ENCODE results near the gene GPA33.

Gene GPA33

DNA sequence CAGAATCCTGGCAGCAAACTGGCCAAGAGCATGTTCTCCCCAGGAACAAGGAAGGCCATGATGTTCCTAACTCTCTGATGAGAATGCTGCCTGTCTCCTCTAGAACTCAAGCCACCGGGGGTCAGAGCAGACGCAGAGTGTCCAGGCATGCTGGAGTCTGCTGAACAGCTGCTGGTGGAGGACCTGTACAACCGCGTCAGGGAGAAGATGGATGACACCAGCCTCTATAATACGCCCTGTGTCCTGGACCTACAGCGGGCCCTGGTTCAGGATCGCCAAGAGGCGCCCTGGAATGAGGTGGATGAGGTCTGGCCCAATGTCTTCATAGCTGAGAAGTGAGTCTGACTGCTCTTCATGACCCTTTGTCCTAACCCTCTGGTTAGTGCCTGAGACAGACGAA, 27.0 kb upstream of the GPA33 start:
- no peak for DNase-seq (ENCODE audit: low spot score)

DNA sequence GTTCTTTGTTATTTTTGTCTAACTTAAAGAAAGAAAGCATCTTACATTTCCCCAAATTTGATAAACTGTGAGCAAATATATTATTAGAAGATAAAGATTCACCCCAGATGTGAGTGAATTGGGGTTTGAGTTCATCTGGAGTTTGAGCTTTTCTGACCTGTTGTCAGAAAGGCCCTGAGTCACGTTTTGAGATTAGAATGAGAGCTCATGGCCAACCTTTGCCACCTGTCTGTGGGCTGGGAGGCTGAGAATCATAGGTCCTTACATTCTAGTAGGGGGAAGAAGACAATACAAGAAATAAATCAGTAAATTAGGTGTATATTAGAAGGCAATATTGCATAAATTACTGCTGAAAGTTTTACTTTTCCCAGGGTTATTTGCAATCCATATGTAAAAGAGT, 26.0 kb upstream of the GPA33 start:
- DNase-seq (ENCODE audit: low spot score): no peak

DNA sequence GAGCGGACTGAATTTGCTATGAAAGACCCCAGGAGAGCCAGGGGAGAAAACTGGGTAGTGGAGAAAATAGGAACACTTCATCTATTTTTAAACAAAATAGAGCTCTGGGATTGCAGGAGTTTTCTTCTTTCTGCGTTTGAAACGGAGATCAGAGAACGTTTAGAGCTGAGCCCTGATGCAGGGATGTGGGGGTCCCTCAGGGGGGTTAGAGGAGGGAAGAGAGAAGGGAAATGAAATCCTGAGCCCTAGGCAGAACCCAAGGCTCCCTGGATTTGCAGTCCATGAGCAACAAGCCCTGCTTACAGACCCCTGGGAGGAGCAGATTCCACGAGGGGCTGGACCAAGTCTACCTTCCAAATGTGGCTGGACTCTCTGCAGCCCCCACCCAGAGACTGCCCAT, 25.5 kb upstream of the GPA33 start:
- no peak for DNase-seq (ENCODE audit: low spot score)

DNA sequence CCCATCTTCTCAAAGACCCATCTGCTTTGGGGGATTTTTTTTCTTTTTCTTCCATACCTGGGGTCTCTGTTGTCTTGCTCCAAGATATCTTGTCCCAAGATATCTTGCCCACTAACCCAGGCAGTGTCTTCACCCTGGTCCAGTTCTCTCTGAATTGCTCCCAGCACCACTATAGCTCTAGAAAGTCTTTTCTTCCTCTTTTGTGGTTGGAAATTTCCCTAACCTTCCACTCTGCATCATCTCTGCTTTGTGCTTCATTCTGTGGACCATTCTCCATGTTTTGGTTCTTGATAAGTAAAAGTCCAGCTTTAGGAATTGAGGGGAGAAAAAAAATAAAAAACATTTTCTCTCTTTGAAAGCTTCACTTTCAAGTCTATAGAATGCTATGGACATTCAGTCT, 24.5 kb upstream of the GPA33 start:
- no peak for DNase-seq (ENCODE audit: low spot score)

DNA sequence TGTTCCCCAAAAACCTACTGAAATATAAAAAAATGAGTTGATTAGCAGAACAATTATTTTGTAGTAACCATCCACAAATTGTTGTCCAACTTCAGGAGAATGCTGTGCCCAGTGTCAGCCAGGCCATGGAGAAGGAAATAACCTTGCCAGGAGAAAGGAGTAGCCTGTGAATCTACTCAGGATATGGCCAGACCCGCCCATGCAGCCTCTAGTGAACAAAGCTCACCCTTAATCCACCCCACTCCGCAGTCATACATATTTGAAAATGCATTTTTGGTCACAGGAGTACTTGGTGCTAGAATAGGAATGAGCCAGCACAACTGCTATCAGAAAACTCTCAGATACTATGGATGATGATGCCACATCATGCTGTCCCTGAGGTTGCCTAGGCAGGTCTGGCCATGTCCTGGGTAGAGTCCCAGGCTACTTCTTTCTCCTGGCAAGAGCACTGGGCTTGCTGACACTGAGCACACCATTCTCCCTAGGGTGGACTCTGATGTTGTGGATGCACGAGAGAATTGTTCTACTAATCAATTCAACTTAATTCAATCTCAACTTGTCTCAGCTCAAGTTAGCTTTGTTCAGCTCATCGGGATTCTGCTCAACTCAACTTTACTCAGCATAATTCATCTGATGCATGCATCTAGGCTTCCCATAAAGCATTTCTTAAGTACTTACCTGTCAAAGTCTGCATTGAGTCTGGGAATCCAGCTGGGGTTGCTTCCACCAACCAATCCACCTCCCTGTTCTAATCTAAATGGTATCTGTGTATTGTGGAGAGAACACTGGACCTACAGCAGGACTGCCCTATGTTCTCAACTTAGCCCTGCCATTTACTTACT, 21.9 kb upstream of the GPA33 start:
- no peak for DNase-seq (ENCODE audit: low spot score)

DNA sequence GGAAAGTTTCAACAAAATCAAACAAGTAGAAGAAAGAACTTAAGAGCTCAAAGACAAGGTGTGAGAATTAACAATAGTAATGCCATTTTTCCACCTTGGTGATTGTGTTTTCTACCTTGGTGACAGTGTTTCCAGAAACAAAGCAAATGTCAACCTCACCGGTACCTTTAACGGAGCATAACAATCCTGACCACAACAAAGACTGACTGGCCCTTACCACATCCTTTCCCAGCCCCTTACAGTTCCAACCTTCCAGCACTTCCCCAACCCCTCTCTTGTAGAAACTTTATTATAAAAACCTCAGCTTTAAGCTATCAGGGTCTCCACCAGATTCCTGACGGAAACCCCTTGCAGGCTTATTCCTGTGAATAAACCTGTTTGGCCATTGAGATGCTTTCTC, 20.4 kb upstream of the GPA33 start:
- DNase-seq (ENCODE audit: low spot score): no peak

DNA sequence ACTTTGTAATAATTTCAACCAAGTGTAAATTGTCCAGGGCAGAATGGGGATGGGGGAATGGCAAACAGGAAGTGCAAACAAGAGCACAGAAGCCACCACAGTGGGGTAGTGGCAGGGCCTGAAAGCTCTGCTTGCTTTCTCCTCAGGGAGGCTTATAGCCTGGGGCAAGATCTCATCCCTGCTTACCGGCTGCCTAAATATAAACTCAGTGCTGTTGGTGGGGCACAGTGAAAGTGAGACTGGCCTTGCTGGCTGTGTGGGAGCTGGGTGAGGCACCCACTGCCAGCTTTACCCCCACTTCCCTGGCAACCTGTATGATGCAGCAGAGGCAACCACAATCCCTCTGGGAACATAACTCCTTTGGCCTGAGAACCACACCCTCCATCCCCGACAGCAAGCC, 18.9 kb upstream of the GPA33 start:
- no peak for DNase-seq (ENCODE audit: low spot score)

DNA sequence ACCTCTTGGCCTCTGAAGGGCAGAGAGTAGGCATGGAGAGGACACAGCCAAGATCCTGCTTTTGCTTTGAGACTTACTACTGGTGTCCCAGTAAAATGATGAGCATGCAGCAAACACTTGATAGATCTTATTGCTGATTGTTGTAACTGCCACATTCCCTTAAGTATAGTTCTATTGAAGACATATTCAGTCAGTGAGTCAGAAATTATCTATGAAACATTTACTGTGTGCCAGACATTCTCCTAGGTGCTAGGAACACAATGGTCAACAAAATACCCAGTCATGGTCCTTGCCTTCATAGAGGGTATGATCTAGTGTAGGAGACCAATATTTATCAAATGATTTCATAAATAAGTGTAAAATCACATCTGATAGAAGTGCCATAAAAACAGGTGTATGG, 17.3 kb upstream of the GPA33 start:
- no peak for DNase-seq (ENCODE audit: low spot score)

DNA sequence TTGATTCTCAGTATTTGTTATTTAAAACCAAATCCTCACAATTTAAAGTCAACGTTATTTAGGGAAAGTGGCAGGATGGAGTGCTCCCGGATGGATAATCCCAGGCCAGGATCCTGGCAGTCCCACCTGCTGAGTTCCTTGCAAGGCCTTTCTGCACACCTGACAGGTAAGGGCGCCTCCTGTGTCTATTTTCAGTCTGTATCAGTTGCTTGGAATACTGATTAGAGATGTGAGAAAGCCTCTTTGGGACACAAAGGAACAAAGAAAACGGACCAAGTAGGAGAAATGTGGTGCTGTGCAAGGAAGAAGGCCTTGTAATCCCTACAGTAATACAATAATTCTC, 15.9 kb upstream of the GPA33 start:
- DNase-seq (ENCODE audit: low spot score): no peak

DNA sequence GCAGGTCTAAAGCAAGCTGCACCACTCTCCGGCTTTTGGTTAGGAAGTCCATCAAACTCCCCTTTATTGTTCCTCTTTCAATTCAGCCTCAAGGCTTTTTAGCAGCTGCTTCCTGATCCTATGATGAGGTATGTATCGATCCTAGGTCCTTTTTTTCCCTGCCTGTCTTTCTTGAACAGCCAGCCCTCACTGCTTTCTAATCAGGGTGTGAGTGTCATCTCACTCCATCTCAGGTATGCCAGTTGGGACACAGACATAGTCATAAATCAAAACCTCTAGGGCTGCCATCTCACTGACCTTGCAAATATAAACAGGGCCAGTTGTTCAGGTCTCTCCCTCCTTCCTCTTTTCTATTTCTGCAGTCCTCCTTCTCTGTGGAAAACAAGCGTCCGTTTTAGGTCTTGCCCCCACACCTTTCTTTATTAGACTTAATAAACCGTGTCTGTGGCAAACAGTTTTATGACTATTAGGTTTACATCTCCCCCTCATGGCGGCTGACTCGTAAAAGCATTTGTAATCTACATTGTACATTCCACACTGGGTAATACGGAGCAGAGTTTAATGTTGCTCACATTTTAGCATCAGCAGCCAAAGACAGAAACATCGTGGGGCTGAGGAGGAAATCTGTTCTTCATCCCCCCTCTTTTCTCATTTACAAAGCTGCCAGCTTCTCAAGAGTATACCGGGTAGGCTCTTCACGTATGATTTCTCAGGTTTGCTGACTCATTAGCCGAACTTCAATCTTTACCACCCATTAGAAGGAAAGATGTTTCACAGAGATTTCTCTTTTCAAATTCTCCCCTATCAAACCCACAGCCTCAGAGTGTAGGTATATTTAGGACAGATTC, 15.3 kb upstream of the GPA33 start:
- no peak for DNase-seq (ENCODE audit: low spot score)

DNA sequence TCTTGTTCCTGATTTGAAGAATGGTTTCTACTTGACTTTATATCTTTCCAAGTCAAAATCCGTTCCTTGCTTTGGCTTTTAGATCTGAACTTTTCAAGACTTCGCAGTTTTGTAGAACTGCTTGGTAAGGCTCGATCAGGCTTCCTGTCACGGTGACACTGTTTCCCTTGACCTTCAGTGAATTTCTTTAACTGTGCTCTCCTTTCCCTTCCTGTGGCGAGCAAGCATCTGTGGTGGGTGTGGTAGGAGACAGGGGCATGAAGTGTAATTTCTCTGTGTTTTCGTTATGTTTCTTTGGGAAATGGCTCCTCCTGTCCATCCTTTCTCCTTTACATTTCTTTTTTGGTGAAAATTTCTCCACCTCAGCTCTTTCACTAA, 14.1 kb upstream of the GPA33 start:
- DNase-seq (ENCODE audit: low spot score): no peak

DNA sequence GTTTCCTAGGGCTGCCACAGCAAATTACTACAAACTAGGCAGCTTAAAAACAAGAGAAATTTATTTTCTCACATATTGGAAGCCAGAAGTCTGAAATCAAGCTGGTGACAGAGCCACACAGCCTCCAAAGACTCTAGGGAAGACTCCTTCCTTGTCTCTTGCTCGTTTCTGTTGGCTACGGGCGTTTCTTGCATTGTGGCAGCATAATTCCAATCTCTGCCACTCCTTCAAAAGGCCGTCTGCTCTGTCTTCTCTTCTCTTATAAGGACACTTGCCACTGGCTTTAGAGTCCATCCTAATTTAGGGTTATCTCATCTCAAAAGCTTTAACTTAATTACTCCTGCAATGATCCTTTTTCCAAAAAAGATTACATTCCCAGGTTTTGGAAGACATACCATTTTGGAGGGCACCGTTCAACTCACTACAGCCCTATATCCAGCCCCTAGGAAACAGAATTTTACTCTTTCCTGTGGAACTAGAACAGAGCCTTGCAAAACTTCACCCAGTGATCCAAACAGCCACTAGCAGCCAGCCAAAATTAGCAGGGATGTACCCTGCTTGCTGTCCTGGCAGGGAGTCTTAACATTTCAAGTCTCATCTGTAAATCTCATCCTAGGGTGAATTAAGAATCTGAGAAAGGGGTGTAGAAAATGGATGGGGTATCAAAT, 12.9 kb upstream of the GPA33 start:
- no peak for DNase-seq (ENCODE audit: low spot score)

DNA sequence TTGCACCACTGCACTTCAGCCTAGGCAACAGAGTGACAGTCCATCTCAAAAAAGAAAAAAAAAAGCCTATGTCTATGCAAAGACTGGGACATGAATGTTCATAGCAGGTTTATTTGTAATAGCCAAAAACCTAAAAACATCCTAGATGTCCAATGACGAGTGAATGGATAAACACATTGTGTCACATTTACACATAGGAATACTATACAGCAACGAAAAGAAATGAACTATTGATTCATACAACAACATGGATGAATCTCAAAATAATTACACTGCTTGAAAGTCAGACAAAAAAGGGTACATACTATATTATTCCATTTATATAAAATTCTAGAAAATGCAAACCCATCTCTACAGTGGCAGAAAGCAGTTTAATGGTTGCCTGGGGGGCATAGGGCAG, 11.6 kb upstream of the GPA33 start:
- no peak for DNase-seq (ENCODE audit: low spot score)

DNA sequence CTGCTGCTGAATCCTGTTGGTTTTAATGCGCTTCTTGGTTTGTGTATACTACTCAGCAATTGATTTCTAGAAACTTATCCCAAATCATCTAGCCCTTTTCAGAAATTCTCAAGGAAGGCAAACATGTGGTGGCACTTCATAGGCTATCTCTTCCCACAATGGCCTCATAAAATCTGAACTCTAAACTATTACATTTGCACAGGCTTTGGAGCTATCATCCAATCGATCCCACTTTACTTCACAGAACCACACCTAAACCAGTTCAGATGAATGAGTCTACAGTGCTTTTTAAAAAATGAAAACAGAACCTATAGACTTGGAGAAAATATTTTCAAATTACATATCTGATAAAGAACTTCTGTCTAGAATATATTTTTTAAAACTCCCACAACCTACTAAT, 10.6 kb upstream of the GPA33 start:
- no peak for DNase-seq (ENCODE audit: low spot score)

DNA sequence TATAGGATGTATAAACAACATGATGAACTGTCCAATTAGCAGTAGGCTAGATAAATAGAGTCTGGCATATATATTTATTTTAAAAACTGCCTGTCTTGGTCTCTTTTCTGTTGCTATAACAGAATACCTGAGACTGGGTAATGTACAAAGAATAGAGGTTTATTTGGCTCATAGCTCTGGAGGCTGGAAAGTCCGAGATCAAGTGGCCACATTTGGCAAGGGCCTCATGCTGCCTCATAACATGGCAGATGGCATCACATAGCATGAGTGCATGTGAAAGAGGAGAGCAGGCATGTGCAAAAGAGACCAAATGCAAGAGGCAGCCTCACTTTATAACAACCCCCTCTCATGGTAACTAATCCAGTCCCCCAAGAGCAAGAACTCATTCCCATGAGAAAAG, 9.7 kb upstream of the GPA33 start:
- no peak for DNase-seq (ENCODE audit: low spot score)

DNA sequence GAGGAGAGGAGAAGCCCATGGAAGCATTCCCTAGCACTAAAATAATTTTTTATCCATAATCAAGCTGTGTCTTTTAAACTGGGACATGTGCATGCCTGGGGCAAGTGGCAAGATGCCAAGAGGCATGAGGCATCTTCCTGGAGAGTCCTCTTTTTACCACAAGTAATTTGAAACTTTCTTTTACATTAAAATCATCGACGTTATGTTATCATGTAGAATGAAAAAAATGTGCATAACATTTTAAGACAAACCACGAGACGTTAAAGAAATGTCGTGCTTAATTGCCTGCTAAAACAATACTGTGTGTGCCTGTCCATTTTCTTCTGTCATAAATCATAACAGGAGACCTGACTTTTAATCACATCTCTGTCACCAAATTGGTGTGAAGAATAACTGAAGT, 5.2 kb upstream of the GPA33 start:
- peak; percentile 38 for DNase-seq (ENCODE audit: low spot score)

DNA sequence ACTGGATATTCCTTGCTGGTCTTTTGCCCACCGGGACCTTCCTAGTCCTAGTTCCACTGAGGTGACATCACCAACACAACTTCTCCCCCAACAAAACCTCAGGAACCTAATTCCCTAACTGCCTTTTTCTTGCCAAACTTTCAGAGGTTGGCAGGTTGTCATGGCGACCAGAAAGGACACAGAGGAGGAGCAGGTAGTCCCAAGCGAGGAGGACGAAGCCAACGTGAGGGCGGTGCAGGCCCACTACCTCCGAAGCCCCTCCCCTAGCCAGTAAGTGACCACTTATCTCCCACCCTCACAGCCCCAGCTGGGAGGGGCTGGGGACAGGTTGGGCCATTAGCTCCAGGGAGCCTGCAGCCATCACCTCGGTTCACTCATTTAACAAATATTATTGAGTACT, 4.5 kb upstream of the GPA33 start:
- no peak for DNase-seq (ENCODE audit: low spot score)

DNA sequence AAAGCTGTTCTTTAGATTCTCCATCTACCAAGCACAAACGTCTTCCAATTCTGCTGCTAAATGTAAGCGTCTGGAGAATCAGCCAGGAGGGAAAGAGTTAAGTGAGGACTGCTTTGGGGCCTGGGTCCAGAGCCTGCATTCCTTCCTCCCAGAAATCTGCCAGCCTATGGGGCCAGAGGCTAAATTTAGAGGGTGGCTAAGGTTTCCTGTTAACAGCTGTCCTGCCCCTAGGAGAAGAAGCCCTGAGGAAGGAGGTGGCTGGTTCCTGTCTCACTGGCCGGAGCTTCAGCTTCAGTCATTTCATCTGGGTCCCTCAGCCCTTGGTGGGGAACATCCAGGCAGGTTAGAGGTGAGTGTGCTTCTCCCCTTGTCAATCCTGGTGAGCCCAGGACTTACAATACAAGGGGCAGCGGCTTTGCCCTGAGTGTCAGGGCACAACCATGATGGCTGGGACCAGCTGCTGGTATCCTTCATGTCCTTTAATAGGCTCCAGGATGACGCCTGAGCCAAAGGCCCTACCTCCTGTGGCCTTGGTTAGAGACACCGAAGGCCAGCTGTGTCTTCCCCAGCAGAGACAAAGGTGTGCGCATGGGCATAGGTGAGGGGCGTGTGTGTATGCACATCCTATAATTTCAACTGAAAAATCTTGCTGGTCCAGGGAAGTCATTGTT, 3.8 kb upstream of the GPA33 start, which contains the start of gene STYXL2:
TSS of gene STYXL2 (plus strand) at position 230 of the 671 bp plus-strand sequence. CDS start 775 bp downstream, outside the sequence.
- no peak for DNase-seq (ENCODE audit: low spot score)

DNA sequence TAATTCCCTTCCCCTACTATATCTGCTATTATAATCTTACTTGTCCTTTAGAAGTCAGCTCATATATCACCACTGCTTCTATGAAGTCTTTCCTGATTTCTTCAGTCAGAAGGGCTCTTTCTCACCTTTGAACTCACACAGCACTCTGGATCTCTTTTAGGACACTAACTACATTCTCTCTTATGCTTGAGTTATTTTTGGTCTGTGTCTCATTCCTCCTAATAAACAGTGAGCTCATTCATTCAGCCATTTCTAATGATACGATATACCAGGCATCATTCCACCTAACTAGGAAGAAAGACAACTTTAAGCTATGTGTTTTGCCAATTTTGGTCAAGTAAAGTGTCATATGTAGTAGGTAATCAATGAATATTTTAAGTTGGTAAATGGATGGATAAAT, 2.5 kb upstream of the GPA33 start:
- no peak for DNase-seq (ENCODE audit: low spot score)

DNA sequence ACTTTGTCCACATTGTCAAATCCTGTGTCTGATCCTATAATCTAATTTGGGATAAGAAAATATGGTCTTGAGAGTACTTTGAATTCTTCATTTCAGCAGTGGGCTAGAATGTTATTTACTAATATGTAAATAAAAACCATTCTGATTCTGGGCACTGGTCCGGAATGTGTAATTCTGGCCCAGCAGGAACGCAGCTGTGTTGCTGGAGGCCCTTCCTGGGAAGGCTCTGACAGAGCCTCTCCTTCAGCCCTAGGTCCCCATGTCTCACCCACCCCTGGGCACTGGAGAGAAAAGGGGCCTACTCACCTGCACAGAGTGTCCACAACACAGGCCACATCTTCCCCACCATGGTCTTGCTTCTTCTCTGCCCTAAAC, 251 bp downstream of the GPA33 start:
- DNase-seq (ENCODE audit: low spot score): no peak

DNA sequence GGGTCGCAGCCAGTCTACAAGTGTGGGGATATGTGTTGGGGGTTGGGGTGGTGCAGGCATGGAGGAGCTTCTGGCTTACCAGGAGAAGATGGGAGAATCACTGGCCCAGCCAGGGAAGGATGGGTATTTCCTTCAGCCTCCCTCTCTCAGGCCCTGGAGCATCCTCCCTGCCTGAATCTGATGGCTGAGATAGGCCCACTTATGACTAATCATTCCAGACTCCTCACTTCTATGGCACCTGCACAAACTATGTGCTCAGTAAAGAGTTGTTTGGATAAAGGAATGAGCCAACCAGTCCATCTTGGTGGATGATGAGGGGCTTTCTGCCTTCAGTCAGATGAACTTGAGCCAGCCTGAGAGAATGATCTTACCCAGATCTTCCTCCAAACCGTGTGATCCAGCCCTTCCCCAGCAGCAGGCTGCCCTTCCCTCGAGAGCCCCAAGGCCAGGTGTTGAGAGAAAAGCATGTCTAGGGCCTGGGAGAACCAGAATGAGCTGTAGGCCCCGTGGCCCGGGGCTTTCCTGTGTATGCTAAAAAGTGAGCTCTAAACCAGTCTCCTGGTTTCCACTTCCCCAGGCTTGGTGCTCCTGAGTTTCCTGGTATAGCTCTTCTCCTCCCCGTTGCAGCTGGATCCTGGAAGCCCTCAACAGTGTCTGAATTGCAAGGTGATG, 1.3 kb downstream of the GPA33 start:
- no peak for DNase-seq (ENCODE audit: low spot score)

DNA sequence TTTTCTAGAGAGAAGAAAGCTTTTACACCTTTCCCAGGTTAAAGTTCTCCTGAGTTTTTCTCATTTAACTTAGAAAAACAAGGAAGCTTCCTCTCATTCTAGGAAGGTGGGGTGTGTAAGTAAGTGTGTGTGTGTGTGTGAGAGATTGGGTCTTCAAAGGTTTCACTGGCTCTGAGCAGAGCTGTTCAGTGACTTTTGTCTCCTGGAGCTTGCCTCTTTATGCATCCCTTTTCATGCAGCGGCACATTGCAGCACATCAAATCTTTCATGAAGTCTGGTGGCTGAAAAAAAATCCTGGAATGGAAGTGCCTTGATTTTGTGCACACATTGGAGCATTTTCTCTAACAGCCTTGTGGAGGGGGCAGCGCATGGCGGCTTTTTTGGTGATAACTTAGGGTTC, 3.4 kb downstream of the GPA33 start:
- DNase-seq (ENCODE audit: low spot score): no peak
